ENCODE results near the gene HPCA.

HPCA gene

GRCh38 chr1:32889731-32890278, 3.5 kb downstream of the HPCA start:
- DNase-seq (ENCODE audit: low read depth, low spot score): no peak

DNA sequence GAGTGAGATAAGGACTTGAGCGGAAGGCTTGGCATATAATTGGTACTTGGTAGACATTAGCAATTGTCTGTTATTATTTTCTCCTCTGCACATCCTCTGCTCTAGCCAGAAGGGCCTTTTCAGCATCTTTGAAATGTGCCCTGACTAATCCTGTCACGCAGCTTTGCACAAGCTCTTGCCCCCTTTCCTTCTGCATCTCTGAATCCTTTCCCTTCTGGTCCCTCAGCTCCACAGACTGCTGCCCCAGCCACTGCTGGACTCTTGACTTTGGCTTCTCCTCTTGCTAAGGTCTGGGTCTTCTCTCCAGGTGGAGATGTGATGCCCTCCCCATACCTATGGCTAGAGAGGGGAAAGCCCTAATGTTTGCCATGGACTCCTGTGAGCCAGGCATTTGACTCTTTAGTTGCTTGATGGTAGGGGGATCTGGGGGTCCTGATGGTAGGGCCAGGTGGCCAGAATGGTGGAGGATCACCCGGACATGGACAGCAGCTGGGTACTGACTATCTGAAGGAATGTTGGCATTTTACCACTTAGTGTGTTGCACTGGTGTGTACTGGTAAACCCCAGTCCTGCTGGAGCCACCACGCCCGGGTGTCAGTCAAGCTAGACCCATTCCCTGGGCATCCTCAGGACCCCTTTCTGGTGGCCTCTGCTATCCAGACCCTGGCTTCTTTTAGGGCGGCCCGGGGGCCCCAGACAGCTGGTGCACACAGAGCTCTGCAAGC, 4.4 kb downstream of the HPCA start:
- DNase-seq (ENCODE audit: low read depth, low spot score): no peak

GRCh38 chr1:32891241-32891570, 4.9 kb downstream of the HPCA start:
- DNase-seq (ENCODE audit: low read depth, low spot score): no peak

DNA sequence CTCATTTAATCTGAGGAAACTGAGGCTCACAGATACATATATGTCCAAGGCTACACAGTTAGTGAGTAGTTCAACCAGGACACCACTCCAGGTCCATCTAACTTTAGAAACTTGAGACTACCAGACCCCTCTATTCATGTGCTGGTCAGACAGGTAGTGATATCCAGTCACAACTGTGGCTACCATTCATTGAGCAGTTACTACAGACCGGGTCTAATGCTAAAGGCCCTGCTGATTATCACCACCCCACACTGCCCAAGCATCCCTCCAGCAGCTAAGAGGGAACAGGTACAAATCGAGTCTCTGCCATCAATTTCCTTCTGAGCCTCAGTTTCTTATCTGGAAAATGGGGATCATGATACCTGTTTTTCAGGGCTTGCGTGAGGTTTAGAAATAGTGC, 5.3 kb downstream of the HPCA start:
- DNase-seq (ENCODE audit: low read depth, low spot score): no peak

DNA sequence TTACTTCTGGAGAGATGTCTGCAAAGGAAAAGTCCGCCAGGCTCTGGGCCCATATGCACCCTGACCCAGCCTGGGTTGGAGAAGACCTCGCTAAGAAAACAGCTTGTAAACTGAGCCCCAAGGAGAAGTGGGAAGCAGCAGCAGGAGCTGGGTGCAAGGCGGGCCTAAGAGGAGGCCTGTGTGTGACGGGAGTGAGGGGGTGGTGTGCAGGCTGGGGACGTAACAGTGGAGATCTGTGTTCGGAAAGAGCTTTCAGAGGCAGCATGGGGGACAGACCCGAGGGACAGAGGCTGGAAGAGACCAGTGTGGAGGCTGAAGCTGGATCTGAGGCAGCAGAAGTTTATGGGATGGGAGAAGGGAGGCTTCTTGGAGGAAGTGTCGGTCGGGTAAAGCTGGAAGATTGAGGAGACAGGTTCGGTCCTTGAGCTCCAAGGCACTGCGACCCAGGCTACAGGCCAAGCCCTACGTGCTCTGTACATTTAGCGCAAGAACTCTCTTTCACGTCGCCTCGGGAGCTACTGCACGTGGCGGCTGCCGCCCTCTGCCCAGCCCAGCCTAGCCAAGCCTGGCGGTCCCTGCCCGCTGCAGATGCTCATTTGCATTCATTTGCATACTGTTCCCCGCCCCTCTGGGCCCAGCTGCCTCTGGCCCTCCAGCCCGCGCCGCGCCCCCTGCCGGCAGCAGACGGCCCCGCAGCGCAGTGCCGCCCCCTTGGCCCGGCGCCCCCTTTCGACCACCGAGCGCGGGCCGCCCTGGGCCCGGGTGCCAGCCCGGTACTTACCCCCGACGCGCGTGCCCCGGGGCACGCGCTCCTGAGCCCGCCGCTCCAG, 6.3 kb downstream of the HPCA start:
- DNase-seq (ENCODE audit: low read depth, low spot score): peak; percentile 80

- DNase-seq (ENCODE audit: low read depth, low spot score): peak; percentile 58
Measured at GRCh38 chr1:32893198-32894018, 7.1 kb downstream of the HPCA start.

GRCh38 chr1:32894019-32894600, 7.8 kb downstream of the HPCA start:
- DNase-seq (ENCODE audit: low read depth, low spot score): no peak

DNA sequence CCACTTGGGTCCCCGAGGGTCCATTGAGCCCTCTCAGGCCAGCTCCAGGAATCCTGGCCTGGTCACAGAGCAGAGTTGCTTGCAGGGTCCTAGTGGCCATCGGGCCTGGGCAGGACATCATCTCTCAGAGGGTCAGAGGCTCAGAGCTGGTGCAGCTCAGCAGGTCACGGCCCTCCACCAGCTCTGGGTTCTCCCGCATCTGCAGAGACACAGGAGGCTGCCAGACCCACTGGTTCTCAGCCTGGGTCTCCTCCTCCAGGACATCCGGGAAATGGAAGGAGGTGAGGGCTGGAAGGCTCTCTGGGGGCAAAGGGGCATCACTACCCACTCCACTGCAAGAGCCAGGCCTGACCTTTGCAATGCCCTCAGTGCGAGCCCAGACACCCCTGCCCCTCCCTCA, 8.4 kb downstream of the HPCA start:
- no peak for DNase-seq (ENCODE audit: low read depth, low spot score)

DNA sequence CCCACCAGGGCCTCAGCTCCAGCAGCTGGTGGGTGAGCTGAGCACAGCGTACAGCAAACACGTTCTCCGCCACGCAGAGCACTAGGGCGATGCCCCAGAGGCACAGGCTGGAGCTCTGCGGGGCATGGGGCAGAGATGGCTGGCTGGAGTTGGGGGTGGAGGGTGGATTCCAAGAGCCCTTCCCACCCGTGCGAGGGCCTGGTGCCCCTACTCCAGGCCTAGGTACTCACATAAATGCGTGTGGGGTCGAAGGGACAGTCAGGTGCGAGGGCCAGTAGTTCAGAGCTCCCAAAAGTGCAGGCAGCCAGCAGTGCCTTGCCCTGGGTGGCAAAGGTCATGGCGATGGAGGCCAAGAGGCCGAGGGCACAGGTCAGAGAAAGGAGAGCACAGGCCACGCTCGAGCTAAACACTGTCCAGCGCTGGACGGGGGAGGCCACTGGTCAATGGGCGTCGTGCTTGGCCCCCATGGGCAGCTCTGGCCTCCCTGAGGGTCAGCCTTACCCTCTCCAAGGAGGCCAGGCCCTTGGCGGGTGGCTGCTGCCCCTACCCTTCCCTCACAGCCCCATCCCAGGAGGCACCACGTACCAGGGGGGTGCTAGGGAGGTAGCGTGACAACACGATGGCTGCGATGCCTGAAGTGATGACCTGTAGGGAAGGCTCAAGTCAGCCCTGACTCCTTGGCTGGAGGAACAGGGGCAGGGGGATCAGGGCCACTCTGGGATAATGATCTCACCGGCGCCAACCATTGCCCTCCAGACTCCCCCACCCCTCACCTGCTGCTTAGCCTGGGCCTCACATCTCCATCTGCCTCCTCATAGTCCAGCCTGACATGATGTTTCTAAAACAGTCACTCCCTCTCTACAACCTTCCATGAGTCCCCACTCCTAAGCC, 9.3 kb downstream of the HPCA start:
- no peak for DNase-seq (ENCODE audit: low read depth, low spot score)

GRCh38 chr1:32896451-32896850, 10.2 kb downstream of the HPCA start:
- no peak for DNase-seq (ENCODE audit: low read depth, low spot score)

- no peak for DNase-seq (ENCODE audit: low read depth, low spot score)
Measured at GRCh38 chr1:32897082-32898049, 11.1 kb downstream of the HPCA start.

- DNase-seq (ENCODE audit: low read depth, low spot score): no peak
Measured at GRCh38 chr1:32898056-32898455, 11.8 kb downstream of the HPCA start.

GRCh38 chr1:32898958-32899357, 12.7 kb downstream of the HPCA start:
- no peak for DNase-seq (ENCODE audit: low read depth, low spot score)

- DNase-seq (ENCODE audit: low read depth, low spot score): no peak
Measured at GRCh38 chr1:32899586-32900296, 13.4 kb downstream of the HPCA start.

DNA sequence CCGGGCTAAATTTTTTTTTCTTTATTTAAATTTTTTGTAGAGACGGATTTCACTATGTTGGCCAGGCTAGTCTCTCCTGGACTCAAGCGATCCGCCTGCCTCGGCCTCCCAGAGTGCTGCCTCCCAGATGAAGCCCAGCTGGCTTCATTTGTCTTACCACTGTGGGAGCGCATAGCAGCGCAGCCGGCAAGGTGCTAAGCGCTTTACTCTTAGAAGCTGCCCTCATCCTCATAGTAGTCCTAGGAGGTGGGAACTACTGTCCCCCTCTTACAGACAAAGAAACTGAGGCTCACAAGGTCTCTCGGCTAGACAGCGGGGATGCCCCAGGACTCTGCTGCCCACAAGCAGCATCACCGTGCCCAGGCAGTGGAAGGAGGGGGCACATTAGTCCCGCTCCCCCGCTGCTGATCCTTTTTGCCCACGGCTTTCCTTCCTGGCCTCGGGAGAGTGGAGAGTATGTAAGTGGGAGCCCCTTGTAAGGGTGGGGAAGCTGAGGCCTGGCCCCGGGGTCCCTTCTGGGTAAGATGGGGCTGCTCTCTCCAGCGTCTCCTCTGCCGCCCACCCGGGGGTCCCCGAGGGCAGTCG, 14.2 kb downstream of the HPCA start:
- no peak for DNase-seq (ENCODE audit: low read depth, low spot score)

- DNase-seq (ENCODE audit: low read depth, low spot score): peak; percentile 65
Measured at GRCh38 chr1:32900956-32901822, 14.9 kb downstream of the HPCA start, which contains the start of gene TMEM54. Gene TMEM54, minus strand, starts transcription at chr1:32901389. Its CDS starts 151 bp downstream, at chr1:32901238.

- no peak for DNase-seq (ENCODE audit: low read depth, low spot score)
Measured at GRCh38 chr1:32901823-32902534, 15.7 kb downstream of the HPCA start.

All from astrocyte of the hippocampus (primary cell).